HG03103 (cell line): ENCODE data around the gene COMP.
"Not testable (repeated sequence)": the region's sequence is repeated elsewhere in the genome, so short reads cannot be mapped to it uniquely, and the experiment has no call there.

Experiments used
- ATAC-seq: cut with Tn5 transposase; IDR thresholded peaks from one replicate; pipeline ENCODE4 v1.9.1; 2021; ENCODE audit warnings: low read depth; ENCODE audit not compliant: unreplicated experiment

Gene COMP

DNA sequence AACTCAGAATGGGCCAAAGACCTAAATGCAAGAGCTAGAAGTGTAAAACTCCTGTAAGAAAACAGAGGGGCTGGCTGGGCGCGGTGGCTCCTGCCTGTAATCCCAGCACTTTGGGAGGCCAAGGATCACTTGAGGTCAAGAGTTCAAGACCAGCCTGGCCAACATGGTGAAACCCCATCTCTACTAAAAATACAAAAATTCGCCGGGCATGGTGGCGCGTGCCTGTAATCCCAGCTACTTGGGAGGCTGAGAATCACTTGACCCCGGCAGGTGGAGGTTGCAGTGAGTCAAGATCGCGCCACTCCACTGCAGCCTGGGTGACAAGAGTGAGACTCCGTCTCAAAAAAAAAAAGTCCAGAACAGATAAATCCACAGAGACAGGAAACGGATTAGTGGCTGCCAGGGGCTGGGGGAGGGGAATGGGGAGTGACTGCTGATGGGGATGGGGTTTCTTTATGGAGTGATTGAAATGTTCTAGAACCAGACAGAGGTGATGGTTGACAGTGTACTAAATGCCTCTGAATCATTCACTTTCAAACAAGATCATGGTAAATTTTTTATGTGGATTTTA is 57.3 kb downstream of the COMP start:
- ATAC-seq, result not testable (repeated sequence)

DNA sequence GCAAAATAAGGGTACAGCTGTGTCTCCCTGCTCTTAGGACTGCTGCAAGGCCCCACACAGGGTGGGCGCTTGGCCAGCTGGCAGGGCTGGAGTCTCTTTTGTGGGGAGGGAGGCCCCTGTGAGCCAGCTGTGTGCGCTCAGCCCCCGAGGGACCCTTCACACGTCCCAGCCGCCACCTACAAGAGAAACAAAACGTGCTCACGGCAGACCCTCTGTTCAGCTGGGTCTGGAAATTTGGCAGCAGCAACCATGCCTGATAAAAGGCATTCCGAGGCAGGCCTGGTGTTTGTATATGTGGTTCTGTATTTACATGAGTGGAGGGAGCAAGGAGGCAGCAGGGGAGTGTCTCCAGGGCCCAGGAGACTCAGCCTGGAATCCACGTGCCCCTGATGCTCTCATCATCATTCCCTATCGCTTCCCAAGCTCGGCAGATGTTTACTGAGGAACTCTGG is 57.9 kb downstream of the COMP start:
- ATAC-seq, result no peak
